Measurements from ENCODE around the gene KRT16.
"Not testable (repeated sequence)": the region's sequence is repeated elsewhere in the genome, so short reads cannot be mapped to it uniquely, and the experiment has no call there.

The KRT16 gene

DNA sequence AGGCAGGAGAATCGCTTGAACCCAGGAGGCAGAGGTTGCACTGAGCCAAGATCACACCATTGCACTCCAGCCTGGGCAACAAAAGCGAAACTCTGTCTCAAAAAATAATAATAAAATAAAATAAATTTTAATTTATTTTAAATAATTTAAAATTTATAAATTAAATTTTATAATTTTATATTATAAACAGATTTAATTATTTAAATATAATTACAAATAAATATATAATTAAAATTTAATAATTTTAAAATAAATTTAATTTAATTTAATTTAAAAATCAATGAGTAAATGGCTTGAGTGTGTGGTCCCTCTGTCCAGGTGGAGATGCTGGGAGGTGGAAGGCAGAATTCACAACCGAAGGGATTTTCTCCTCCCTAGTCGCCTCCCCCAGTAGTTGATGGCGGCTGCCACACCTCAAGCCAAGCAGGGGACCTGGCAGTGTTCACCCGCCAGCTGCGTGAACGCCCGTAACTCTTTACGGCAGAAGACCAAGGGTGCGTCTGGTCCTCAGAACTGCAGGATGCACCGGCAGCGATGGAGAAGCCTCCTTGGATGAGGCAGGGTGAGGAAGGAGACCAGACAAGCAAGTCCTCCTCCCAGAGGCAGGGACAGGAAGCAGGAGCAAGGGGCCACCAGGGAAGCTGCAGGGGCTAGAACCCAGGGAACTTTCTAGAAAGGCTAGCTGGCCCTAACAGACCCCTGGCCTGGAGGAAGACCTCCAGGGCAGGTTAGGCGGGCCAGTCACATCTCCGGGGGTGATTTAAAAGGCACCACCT, 34.7 kb upstream of the KRT16 start:
- FAIRE-seq = peak; percentile 85

DNA sequence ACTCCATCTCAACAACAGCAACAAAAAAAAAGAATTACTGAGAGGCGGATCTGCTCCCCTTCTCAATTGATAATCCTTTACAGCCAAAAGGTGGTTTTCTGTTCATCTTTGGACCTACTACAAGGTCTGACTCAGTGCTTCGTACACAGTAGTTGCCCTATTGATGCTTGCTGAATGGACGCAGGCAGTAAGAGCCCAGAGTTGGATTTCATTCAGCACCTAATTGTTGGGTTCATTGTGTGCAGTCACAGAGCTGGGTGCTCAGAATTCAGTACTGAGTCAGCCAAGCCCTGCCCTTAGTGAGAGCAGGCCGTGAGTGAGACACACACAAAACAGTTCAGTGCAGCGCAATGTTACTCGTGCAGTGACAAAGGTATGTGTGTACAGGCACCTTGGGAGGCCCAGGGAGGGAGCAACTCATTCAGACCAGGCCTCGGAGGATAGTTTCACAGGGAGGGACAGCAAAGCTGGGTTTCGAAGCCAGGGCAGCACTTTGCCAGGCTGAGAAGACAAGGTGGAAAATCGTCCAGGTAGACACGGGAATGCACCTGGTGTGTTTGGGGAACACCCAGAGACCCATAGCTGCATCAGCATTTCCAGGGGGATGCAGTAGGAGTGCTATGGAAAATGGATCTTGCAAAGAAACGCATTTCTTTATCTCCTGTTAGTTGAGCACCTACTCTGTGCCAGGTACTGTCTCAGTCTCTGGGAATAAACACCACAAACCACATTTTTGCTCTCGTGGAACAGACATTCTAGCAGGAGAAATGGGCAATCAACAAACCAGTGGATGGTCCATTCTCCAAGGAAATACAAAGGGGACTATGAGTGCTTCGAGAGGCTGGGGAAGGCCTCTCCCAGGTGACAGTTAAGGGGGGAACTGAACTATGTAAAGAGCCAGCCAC, 29.9 kb upstream of the KRT16 start:
- FAIRE-seq = no peak

GRCh38 chr17:41640596-41640995, 28.0 kb upstream of the KRT16 start:
- not testable (repeated sequence) for FAIRE-seq

DNA sequence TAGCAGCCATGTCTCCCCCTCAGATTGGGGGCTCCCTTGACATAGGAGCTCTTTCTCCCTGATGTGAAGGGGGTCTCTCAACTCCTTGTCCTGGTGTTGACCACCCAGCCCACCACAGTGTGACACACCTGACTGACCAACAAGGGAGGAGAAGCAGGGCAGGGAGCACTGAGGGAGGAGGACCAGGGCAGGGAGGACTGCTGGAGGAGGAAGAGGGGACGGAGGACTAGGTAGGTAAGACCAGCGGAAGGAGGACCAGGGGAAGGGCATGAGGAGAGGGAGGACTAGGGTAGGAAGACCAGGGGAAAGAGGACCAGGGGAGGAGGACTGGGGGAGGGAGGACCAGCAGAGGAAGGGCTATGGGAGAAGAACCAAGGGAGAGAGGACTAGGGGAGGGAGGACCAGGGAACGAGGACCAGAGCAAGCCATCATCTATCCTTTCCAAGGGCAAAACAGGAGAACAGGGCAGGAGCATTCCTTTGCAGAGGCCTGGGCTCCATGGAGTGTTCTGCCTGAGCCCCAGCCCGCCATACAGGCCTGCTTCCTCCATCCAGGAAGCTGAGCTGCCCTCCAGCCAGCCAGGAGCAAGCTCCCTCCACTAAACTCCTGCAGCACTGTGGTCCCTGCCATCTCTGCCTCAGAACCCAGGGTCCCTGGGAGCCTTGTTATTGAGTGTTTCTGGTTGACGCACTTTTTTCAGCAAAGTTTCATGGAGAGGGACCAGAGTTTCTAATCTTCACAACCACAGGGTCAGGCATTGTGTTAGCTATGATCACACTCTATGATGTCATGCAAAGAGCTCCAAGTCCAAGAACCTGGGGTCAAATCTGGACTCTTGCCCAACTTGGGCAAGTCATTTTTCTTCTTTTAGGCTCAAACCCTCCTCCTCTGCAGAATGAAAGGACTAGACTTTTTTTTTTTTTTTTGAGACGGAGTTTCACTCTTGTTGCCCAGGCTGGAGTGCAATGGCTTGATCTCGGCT, 27.2 kb upstream of the KRT16 start:
- no peak for FAIRE-seq

GRCh38 chr17:41638941-41639340, 26.4 kb upstream of the KRT16 start:
- FAIRE-seq = no peak

DNA sequence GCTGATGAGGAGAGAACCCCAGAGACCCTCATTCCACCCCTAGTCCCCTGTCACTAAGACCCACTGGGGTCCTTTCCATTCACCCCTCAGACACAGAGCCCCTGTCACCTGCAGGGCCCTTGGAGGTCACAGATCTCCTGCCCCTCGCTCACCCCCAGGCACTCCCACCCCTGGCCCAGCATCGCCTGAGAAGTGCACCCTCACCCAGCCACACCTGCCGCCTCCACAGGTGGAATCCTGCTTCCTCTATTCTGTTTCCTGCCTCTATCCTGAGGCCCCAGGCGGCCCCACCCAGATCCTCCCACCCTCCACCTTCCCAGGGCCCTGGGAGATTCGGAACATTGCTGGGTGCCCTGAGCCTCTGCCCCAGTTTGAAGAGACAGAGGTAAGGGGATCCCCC, 25.6 kb upstream of the KRT16 start:
- no peak for FAIRE-seq

- no peak for FAIRE-seq
These were observed 24.1 kb upstream of the KRT16 start for GRCh38 chr17:41636652-41637051.

- FAIRE-seq = no peak
These were observed 22.8 kb upstream of the KRT16 start for GRCh38 chr17:41635121-41636097.

- no peak for FAIRE-seq
These were observed 22.1 kb upstream of the KRT16 start for GRCh38 chr17:41634639-41635038.

DNA sequence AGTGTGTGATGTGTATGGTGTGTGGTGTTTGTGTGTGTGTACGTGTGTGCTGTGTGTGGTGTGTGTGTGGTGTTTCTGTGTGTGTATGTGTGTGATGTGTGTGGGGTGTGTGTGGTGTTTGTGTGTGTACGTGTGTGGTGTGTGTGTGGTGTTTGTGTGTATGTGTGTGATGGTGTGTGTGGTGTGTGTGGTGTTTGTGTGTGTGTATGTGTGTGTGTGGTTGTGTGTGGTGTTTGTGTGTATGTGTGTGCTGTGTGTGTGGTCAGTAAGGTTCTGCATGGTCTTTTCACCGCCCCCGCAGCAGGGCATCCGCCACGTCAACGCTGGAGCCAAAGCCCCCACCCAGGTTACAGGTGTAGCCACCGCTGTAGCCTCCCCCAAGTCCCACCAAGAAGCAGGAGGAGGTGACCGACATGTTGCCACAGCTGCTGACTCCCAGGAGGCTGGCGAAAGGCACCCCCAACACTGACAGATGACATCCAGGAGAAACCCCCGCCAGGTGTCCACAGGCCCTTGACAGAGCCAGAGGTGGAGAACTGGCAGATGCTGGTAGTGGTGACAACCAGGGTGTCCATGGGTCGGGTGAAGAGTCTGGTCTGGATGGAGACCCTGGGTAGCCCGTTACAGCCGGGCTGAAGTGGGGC, 21.1 kb upstream of the KRT16 start:
- FAIRE-seq = no peak

DNA sequence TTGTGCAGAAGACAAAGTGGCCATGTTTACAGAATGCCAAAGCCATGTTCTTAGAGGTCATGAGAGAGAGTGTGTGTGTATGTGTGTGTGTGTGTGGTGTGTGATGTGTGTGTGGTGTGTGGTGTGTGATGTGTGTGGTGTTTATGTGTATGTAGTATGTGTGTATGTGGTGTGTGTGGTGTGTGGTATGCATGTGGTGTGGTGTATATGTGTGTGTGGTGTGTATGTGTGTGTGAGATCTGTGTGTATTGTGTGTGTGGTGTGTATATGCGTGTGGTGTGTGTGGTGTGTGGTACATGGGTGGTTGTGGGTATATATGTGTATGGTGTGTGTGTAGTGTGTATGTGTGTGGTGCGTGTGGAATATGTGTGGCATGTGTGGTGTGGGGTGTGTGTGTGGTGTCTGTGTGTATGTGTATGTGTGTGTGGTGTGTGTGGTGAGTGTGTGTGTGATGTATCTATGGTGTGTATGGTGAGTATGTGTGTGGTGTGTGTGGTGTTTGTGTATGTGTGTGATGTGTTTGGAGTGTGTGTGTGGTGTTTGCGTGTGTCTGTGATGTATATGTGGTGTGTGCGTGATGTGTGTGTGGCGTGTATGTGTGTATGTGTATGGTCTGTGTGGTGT, 20.0 kb upstream of the KRT16 start:
- FAIRE-seq = no peak

DNA sequence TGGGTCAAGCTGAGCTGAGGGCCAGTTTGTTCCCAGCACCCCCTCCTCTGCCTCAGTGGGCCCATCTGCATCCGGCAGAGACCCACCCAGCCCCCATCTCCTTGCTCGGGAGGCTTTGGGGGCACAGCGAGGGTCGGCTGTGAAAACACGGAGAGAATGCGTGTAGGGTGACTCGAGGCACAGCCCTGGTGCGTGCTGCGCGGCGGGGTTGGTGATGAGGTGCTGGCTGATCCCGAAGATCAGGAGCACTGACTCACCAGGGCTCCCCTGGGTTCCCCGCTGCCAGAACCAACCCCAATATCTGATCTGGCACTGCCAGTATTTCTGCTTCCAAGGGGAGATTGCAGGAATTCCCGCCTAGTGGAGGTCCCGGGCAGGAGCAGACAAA, 19.3 kb upstream of the KRT16 start:
- no peak for FAIRE-seq

GRCh38 chr17:41631025-41631897, 18.7 kb upstream of the KRT16 start:
- FAIRE-seq = no peak

- no peak for FAIRE-seq
These were observed 17.5 kb upstream of the KRT16 start for GRCh38 chr17:41629826-41630670.

DNA sequence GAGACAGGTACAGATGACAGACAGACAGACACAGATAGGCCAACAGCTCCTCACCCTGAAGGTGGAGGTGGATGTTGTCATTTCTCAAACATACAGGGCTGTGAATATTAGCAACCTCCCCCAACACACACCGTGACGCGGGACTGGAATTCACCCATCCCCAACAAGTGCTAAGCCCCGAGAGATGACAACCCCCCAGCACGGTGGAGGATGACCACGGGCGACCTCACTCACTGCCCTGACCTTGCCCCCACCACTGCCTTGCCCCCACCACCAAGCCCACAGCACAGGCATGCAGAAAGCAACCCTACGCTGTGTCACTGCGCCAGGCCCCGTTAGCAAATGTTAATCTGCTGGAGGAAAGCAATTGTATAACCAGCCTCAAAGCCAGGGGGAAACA, 16.7 kb upstream of the KRT16 start:
- FAIRE-seq = no peak

DNA sequence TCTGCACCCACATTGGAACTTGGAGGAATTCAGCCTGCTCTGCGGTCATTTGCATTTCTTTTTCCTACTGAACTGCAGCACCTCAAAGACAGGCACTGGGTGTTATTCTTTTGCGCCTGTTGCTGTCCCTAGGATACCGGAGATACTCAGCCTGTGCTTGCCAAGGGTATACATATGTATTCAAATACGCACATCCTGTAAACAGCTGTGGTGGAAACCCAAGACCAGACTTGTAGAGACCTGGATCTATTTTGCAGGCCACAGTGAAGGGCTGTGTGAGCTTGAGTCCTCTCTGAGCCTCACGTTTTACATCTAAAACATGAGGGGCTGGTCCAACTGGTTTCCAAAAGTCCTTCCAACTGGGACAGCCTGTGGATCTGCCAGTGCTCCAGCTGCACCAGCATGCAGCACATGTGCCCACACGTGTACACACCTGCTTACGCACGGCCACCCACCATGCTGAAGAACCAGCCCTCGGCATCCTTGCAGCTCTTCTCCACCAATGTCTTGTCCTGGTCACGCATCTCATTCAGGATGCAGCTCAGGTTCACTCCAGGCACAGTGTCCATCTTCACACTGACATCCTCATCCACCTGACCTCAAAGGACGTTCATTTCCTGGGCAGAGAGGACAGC, 16.2 kb upstream of the KRT16 start:
- FAIRE-seq = not testable (repeated sequence)

DNA sequence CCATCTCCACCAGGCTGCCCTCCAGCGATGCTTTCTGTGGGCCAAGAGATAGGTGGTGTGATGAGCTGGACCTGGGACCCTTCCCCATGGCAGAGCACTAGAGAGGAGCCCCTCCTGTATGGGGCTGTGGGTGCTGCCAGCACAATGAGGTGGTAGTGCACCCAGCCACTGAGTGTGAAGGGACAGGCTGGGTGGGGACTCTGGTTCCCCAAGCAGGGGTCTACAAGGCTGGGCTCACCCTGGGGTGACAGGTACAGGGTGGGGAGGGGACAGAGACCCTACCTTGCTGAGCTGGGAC, 15.5 kb upstream of the KRT16 start:
- not testable (repeated sequence) for FAIRE-seq
